ENCODE results near the gene TOPAZ1.

DNA sequence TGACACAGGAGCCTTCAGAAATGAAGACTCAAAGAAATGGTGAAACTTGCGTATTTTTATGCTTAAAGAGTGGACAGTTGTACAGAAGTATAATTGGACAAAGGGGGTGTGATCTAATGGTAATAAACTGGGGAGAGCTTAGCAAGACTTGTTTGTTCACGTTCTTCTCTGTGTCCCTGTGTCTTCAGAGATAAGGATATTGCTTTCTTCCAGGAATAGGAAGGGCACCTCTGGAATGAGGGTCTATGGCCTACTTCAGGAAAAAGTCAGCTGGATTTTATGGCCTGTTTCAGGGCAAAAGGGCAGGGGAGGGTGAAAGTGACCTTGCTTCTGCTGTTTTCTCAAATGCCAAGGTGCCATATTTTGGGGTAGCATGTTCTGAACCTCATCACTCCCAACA is 4.5 kb upstream of the TOPAZ1 start:
- TF ChIP-seq CTCF (IDR thresholded peaks at IDR 0.05) = no peak
- no peak for TF ChIP-seq POLR2A (IDR thresholded peaks at IDR 0.05)

All from suprapubic skin (tissue), 3 donors.